HL-60 (cell line): Measurements from ENCODE around the gene AP2B1.

Experiments used
- DNase-seq, 2 experiments: peaks; one replicate each; pipeline ENCODE4 v3.0.0-alpha.2; 2010 to 2020; ENCODE audit warnings: low read depth in 1 of 2, low spot score in 1 of 2
- H3K27ac ChIP-seq: fragments of 250-450 bp; sonication (Bioruptor Pico); replicated peaks from 2 replicates; pipeline ENCODE4 v1.5.1; 2020; ENCODE audit warnings: mild to moderate bottlenecking, moderate library complexity
- H3K27me3 ChIP-seq: fragments of 250-450 bp; sonication (Bioruptor Pico); 2 replicates; pipeline ENCODE4 v1.5.1; 2021; ENCODE audit warnings: mild to moderate bottlenecking, moderate library complexity; ENCODE audit not compliant: insufficient read depth, poor library complexity, severe bottlenecking
- H3K4me3 ChIP-seq: replicated peaks from 2 replicates; pipeline ENCODE4 v1.5.1; 2011; ENCODE audit warnings: mild to moderate bottlenecking, control low read depth, low read length; ENCODE audit not compliant: insufficient read depth
- GABPA ChIP-seq: IDR thresholded peaks from 2 replicates; pipeline ENCODE4 v1.6.1; 2012; ENCODE audit warnings: low read depth
- POLR2AphosphoS5 ChIP-seq: IDR thresholded peaks from 2 replicates; pipeline ENCODE4 v1.6.1; 2012; ENCODE audit warnings: low read depth
- REST ChIP-seq: IDR thresholded peaks from 2 replicates; pipeline ENCODE4 v1.6.1; 2012; ENCODE audit warnings: low read depth; ENCODE audit not compliant: insufficient replicate concordance
- SPI1 ChIP-seq: IDR thresholded peaks from 2 replicates; pipeline ENCODE4 v1.6.1; 2012; ENCODE audit warnings: low read depth, mild to moderate bottlenecking, borderline replicate concordance
- TF ChIP-seq, protein P1 (sequence below): IDR thresholded peaks from one replicate; pipeline ENCODE4 v1.5.1; 2011; ENCODE audit warnings: low read length, control low read depth, inconsistent platforms; ENCODE audit not compliant: insufficient read depth

AP2B1 gene

DNA sequence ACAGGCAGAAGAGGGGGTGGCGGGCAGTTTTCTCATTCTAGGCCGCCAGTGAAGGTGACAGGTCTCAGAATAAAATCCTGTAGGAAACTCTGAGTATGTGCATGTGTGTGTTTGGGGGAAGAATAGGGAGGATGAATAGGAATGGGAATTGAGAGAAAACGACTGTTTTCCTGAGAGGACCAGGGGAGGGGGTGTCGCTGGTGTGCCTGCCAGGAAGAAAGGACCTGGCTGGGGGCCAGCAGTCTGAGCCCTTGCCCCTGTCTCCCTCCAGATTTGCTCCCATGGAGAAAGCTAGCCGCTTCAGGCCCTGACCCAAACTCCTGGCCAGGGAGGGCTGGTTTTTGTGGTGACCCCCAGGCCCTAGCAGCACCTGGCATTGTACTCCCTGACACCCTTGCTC, 187.9 kb downstream of the AP2B1 start:
- TF ChIP-seq POLR2AphosphoS5 (no peak), SPI1 (no peak), REST (no peak), GABPA (no peak)
- TF ChIP-seq, protein P1, sequence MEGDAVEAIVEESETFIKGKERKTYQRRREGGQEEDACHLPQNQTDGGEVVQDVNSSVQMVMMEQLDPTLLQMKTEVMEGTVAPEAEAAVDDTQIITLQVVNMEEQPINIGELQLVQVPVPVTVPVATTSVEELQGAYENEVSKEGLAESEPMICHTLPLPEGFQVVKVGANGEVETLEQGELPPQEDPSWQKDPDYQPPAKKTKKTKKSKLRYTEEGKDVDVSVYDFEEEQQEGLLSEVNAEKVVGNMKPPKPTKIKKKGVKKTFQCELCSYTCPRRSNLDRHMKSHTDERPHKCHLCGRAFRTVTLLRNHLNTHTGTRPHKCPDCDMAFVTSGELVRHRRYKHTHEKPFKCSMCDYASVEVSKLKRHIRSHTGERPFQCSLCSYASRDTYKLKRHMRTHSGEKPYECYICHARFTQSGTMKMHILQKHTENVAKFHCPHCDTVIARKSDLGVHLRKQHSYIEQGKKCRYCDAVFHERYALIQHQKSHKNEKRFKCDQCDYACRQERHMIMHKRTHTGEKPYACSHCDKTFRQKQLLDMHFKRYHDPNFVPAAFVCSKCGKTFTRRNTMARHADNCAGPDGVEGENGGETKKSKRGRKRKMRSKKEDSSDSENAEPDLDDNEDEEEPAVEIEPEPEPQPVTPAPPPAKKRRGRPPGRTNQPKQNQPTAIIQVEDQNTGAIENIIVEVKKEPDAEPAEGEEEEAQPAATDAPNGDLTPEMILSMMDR = no peak

GRCh38 chr17:35775583-35775982, 188.5 kb downstream of the AP2B1 start:
- no peak overlapping the region for H3K4me3 ChIP-seq
- TF ChIP-seq SPI1 (no peak), REST (no peak), GABPA (no peak), POLR2AphosphoS5 (no peak)
- TF ChIP-seq, protein P1 = no peak
- H3K27me3 ChIP-seq = peaks cover 7% of the 10 kb centered on the region
- no peak overlapping the region for H3K27ac ChIP-seq
- no peak for DNase-seq

More for the DNA sequence above, 187.9 kb downstream of the AP2B1 start:
- H3K27me3 ChIP-seq = peaks cover 7% of the 10 kb centered on the region
- H3K27ac ChIP-seq = no peak overlapping the region
- no peak overlapping the region for H3K4me3 ChIP-seq
- DNase-seq = no peak
